Neuronal stem cell (in vitro differentiated cells): ENCODE data around the gene PLD1. TPM values are rescaled to one million over a fixed set of nuclear protein-coding genes. Genes with fewer than 3 reads are reported as not detected.
"Not testable (repeated sequence)": the region's sequence is repeated elsewhere in the genome, so short reads cannot be mapped to it uniquely, and the experiment has no call there.

ENCODE experiments used
- DNase-seq: peaks from one replicate; pipeline ENCODE4 v3.0.0-alpha.2; 2013; ENCODE audit warnings: low spot score
- H2AFZ ChIP-seq: one replicate; pipeline ENCODE4 v1.6.1; 2013; ENCODE audit warnings: mild to moderate bottlenecking, low read length, inconsistent platforms
- H2AK5ac ChIP-seq: 2 replicates; pipeline ENCODE4 v1.6.1; 2013; ENCODE audit warnings: low read depth, mild to moderate bottlenecking, inconsistent platforms, low read length, moderate library complexity, mixed read lengths
- H2BK120ac ChIP-seq: 2 replicates; pipeline ENCODE4 v1.6.1; 2013; ENCODE audit warnings: low read depth, mild to moderate bottlenecking, inconsistent platforms, low read length, moderate library complexity, mixed read lengths
- H2BK12ac ChIP-seq: one replicate; pipeline ENCODE4 v1.6.1; 2013; ENCODE audit warnings: low read length, inconsistent platforms
- H2BK15ac ChIP-seq: 2 replicates; pipeline ENCODE4 v1.6.1; 2013; ENCODE audit warnings: mild to moderate bottlenecking, low read length, inconsistent platforms, mixed read lengths
- H2BK5ac ChIP-seq: one replicate; pipeline ENCODE4 v1.6.1; 2013; ENCODE audit warnings: inconsistent platforms, mild to moderate bottlenecking, low read length, moderate library complexity
- H3K14ac ChIP-seq: one replicate; pipeline ENCODE4 v1.6.1; 2013; ENCODE audit warnings: low read length, inconsistent platforms
- H3K18ac ChIP-seq: 2 replicates; pipeline ENCODE4 v1.6.1; 2013; ENCODE audit warnings: low read length, inconsistent platforms
- H3K23ac ChIP-seq: 2 replicates; pipeline ENCODE4 v1.6.1; 2013; ENCODE audit warnings: low read depth, mild to moderate bottlenecking, mixed read lengths, low read length, inconsistent platforms; ENCODE audit not compliant: poor library complexity
- H3K27ac ChIP-seq: replicated peaks from 3 replicates; pipeline ENCODE4 v1.5.1; 2013; ENCODE audit warnings: low read length, inconsistent platforms
- H3K27me3 ChIP-seq, 3 experiments: 2 replicates each; pipeline ENCODE4 v1.6.1; 2013; ENCODE audit warnings: low read length in 3 of 3, mild to moderate bottlenecking in 2 of 3, inconsistent platforms in 1 of 3, low read depth in 1 of 3, mixed read lengths in 1 of 3, moderate library complexity in 1 of 3; ENCODE audit not compliant: control insufficient read depth in 3 of 3, insufficient read depth in 3 of 3
- H3K36me3 ChIP-seq, 2 donors: replicated peaks in 1 of 2; 2 replicates each; pipeline ENCODE4 v1.6.1; 2013; ENCODE audit warnings: low read length in 2 of 2; ENCODE audit not compliant: control insufficient read depth in 2 of 2, insufficient read depth in 2 of 2
- H3K4ac ChIP-seq: 2 replicates; pipeline ENCODE4 v1.6.1; 2013; ENCODE audit warnings: inconsistent platforms, mild to moderate bottlenecking, low read length, moderate library complexity
- H3K4me1 ChIP-seq, 2 donors: 1 replicate in 1 of 2; 2 replicates in 1 of 2; pipeline ENCODE4 v1.6.1; 2013; ENCODE audit warnings: low read length in 2 of 2, low read depth in 1 of 2; ENCODE audit not compliant: control insufficient read depth in 2 of 2, insufficient read depth in 1 of 2
- H3K4me2 ChIP-seq: one replicate; pipeline ENCODE4 v1.6.1; 2013; ENCODE audit warnings: mild to moderate bottlenecking, low read length, inconsistent platforms; ENCODE audit not compliant: insufficient read depth, poor library complexity, severe bottlenecking
- H3K4me3 ChIP-seq, 2 donors: 2 replicates each; pipeline ENCODE4 v1.5.1; 2013; ENCODE audit warnings: low read length in 2 of 2, mild to moderate bottlenecking in 2 of 2, inconsistent platforms in 1 of 2, moderate library complexity in 1 of 2
- H3K79me1 ChIP-seq: one replicate; pipeline ENCODE4 v1.6.1; 2013; ENCODE audit warnings: low read depth, mild to moderate bottlenecking, inconsistent platforms, low read length, moderate library complexity
- H3K9ac ChIP-seq: one replicate; pipeline ENCODE4 v1.6.1; 2013; ENCODE audit warnings: mild to moderate bottlenecking, low read depth, low read length, inconsistent platforms; ENCODE audit not compliant: poor library complexity
- H3K9me3 ChIP-seq, 2 donors: replicated peaks in 1 of 2; 2 replicates each; pipeline versions ENCODE3 to v1.6.1; 2013; ENCODE audit warnings: low read length in 2 of 2, mild to moderate bottlenecking in 2 of 2, inconsistent platforms in 1 of 2, low read depth in 1 of 2, mixed read lengths in 1 of 2, moderate library complexity in 1 of 2; ENCODE audit not compliant: control insufficient read depth in 2 of 2, insufficient read depth in 1 of 2
- H4K8ac ChIP-seq: one replicate; pipeline ENCODE4 v1.6.1; 2013; ENCODE audit warnings: low read depth, mild to moderate bottlenecking, inconsistent platforms, low read length, moderate library complexity
- H4K91ac ChIP-seq: one replicate; pipeline ENCODE4 v1.6.1; 2013; ENCODE audit warnings: low read length, low read depth, mild to moderate bottlenecking, inconsistent platforms; ENCODE audit not compliant: poor library complexity
- WGBS, 2 donors: extraction: QIAGEN DNeasy Blood & Tissue Kit; methylation state at CpG; one replicate each; pipeline ENCODE4 v1.1.7; 2013; ENCODE audit warnings: missing lambda C conversion rate in 2 of 2, mixed read lengths in 1 of 2; ENCODE audit not compliant: insufficient read length in 2 of 2, insufficient replicate concordance in 1 of 2; ENCODE audit errors: extremely low coverage in 2 of 2; 5-methylcytosine and 5-hydroxymethylcytosine counted together
- polyA plus RNA-seq, 2 experiments: library from polyadenylated mRNA; stranded (reverse); fragments of 200-250 nt; gene quantifications; one replicate each; pipeline ENCODE4 v1.2.3, GENCODE V29; 2013

PLD1 gene, protein sequence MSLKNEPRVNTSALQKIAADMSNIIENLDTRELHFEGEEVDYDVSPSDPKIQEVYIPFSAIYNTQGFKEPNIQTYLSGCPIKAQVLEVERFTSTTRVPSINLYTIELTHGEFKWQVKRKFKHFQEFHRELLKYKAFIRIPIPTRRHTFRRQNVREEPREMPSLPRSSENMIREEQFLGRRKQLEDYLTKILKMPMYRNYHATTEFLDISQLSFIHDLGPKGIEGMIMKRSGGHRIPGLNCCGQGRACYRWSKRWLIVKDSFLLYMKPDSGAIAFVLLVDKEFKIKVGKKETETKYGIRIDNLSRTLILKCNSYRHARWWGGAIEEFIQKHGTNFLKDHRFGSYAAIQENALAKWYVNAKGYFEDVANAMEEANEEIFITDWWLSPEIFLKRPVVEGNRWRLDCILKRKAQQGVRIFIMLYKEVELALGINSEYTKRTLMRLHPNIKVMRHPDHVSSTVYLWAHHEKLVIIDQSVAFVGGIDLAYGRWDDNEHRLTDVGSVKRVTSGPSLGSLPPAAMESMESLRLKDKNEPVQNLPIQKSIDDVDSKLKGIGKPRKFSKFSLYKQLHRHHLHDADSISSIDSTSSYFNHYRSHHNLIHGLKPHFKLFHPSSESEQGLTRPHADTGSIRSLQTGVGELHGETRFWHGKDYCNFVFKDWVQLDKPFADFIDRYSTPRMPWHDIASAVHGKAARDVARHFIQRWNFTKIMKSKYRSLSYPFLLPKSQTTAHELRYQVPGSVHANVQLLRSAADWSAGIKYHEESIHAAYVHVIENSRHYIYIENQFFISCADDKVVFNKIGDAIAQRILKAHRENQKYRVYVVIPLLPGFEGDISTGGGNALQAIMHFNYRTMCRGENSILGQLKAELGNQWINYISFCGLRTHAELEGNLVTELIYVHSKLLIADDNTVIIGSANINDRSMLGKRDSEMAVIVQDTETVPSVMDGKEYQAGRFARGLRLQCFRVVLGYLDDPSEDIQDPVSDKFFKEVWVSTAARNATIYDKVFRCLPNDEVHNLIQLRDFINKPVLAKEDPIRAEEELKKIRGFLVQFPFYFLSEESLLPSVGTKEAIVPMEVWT
- 1.6 TPM for polyA plus RNA-seq (2013, experiment 1 of 2)
- polyA plus RNA-seq (2013, experiment 2 of 2) = 0.36 TPM

DNA sequence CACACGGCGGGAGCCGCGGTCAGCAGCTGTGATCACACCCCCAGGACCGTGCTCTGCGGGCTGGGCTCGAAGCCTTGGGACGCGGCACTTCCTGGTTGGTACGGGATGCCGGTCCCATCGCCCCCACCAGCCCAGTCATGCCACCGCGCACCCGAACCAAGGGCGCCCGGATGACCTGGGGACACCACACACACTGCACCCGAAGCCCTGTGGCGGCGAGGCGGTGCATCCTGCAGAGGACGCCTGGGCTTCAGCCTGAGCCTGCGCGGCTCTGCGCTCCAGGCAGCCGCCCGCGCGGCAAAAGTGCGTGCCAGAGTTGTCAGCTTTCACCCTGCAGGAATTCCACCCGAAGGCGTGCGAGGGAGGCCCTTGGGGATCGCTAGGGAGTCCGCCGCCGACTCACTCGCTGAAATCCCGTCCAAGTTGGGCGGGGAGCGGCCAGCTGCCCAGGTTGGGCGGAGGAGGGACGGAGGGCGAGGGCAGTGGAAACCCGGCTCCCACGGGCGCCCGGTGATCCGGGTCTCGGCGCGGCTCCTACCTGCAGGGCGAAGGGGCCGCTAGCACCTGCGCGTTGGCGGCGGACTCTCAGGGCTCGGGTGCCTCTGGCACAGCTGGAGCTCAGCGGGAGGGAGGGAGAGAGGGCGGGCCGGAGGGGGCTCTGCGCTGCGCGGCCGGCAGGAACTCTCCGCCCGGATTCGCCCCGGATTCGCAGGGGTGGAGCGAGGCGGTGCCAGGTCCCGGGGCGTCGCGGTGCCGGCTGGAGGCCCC, at the start of gene PLD1:
PLD1 (minus strand) TSS at position 623 of the 768 bp plus-strand sequence. CDS start 72,432 bp downstream, outside the sequence.
- H3K27ac ChIP-seq = no peak within 1 kb of the TSS
- H3K4ac ChIP-seq = no peak within 1 kb of the TSS
- H2AFZ ChIP-seq = peak within 1 kb of the TSS; percentile 99
- peak within 1 kb of the TSS; percentile 58 for H2BK12ac ChIP-seq
- peak; percentile 44 for DNase-seq
- H3K27me3 ChIP-seq = peaks cover 4 to 28% (median 25%) of the 10 kb centered on the region in 3 experiments
- H2BK15ac ChIP-seq = peak within 1 kb of the TSS; percentile 97
- peak within 1 kb of the TSS; percentile 89 for H3K23ac ChIP-seq
- no peaks in the 10 kb centered on the region for H3K9me3 ChIP-seq
- peak within 1 kb of the TSS; percentile 72 for H2BK120ac ChIP-seq
- H3K9ac ChIP-seq = peak within 1 kb of the TSS; percentile 88
- peak within 1 kb of the TSS; percentile 97 for H3K18ac ChIP-seq
- H2AK5ac ChIP-seq = no peak within 1 kb of the TSS
- peak within 1 kb of the TSS; percentile 56 for H3K14ac ChIP-seq
- peaks cover 5 to 9% of the 10 kb centered on the region in 2 donors for H3K4me1 ChIP-seq
- H3K36me3 ChIP-seq = no peaks in the 10 kb centered on the region
- no peak within 1 kb of the TSS for H4K8ac ChIP-seq
- no CpG with 5 or more reads among the region's 78 CpGs for WGBS, 2 donors
- no peaks in the 10 kb centered on the region for H3K79me1 ChIP-seq
- peak within 1 kb of the TSS; percentile 95 for H2BK5ac ChIP-seq
- peak within 1 kb of the TSS; percentile 62 to 81 for H3K4me3 ChIP-seq
- peak within 1 kb of the TSS; percentile 98 for H3K4me2 ChIP-seq
- no peak within 1 kb of the TSS for H4K91ac ChIP-seq

- not testable (repeated sequence) for H3K4me3 ChIP-seq, H2BK120ac ChIP-seq, DNase-seq, H3K9ac ChIP-seq, H2BK15ac ChIP-seq, H3K4me2 ChIP-seq, H3K79me1 ChIP-seq, H3K27ac ChIP-seq, H3K14ac ChIP-seq, H2AK5ac ChIP-seq, H2BK5ac ChIP-seq, H2BK12ac ChIP-seq, H4K8ac ChIP-seq, H2AFZ ChIP-seq, H3K4ac ChIP-seq, H3K36me3 ChIP-seq, H3K4me1 ChIP-seq, H3K27me3 ChIP-seq, H3K23ac ChIP-seq, H3K18ac ChIP-seq, H4K91ac ChIP-seq
- no CpG with 5 or more reads among the region's 4 CpGs for WGBS, 2 donors
- peaks cover 0 to 19% of the 10 kb centered on the region in 2 donors for H3K9me3 ChIP-seq
Observed at GRCh38 chr3:171858770-171859169, 48.5 kb upstream of the PLD1 start.

DNA sequence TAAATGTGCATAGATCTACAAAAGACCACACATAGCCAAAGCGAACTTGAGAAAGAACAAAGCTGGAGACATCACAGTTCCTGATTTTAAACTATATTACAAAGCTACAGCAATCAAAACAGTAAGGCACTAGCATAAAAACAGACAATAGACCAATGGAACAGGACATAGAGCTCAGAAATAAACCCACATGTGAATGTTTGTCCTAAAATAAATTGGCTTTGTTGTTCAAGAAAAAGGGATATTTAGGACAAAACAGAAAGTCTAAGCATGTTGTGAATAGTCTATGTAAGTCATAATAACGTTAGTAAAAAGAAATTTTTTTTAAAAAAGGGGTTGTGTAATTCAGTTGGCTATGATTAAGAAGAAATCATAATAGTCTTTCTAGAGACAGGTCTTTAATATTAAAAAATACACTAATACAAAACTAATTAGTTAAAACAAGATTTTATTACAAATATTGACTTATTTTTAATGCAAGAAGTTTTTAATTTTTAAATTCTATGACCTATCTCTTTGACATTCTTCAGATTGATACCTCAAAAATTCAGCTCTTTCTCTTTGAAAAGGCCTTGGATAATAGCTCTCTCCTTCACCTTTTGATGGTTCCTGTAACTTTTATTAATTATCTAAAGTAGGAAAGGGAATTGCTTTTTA, 44.5 kb upstream of the PLD1 start:
- Histone ChIP-seq H3K18ac (no peak overlapping the region), H3K4me1 (peaks cover 0 to 17% of the 10 kb centered on the region in 2 donors), H2BK15ac (no peak overlapping the region), H3K4ac (no peak overlapping the region), H2AK5ac (no peak overlapping the region), H4K8ac (no peak overlapping the region), H3K79me1 (no peaks in the 10 kb centered on the region), H3K14ac (no peak overlapping the region), H3K9ac (no peak overlapping the region), H3K9me3 (peaks cover 3 to 23% of the 10 kb centered on the region in 2 donors), H2BK120ac (no peak overlapping the region), H2AFZ (no peak overlapping the region), H3K36me3 (no peaks in the 10 kb centered on the region), H4K91ac (no peak overlapping the region), H3K27ac (no peak overlapping the region), H3K4me3 (no peak overlapping the region), H3K4me2 (no peak overlapping the region), H3K27me3 (no peaks in the 10 kb centered on the region), H3K23ac (no peak overlapping the region), H2BK12ac (no peak overlapping the region), H2BK5ac (no peak overlapping the region)
- DNase-seq = no peak
- 100% methylated on average over 1 of the region's 2 CpGs; no CpG with 5 or more reads in 1 of the 2 donors for WGBS, 2 donors
